ENCODE measurements around the gene RSRC1.

Gene RSRC1

GRCh38 chr3:158355623-158356588, 246.0 kb downstream of the RSRC1 start:
- no peak for TF ChIP-seq CTCF (IDR thresholded peaks at IDR 0.05; ENCODE audit: insufficient read depth, low read length, missing control alignments)
- DNase-seq (ENCODE audit: low read depth, low spot score), result no peak
- H3K4me3 ChIP-seq (ENCODE audit: low read depth, low read length), result no peak overlapping the region
- ChIA-PET POLR2A (no interaction called here), CTCF (interaction anchor here (1.3 kb wide), 1 partner anchor 78 kb away, joined by 4 read pairs; no protein-coding TSS in a partner anchor)

- DNase-seq (ENCODE audit: low read depth, low spot score), result no peak
- POLR2A ChIA-PET, result no interaction called here
- no peak overlapping the region for H3K4me3 ChIP-seq (ENCODE audit: low read depth, low read length)
- TF ChIP-seq CTCF (IDR thresholded peaks at IDR 0.05; ENCODE audit: insufficient read depth, low read length, missing control alignments), result no peak
- CTCF ChIA-PET, result interaction anchor here (0.7 kb wide), 1 partner anchor 9 kb away, joined by 3 read pairs; no protein-coding TSS in a partner anchor
These were observed 249.4 kb downstream of the RSRC1 start for GRCh38 chr3:158359339-158359738.

GRCh38 chr3:158360756-158361448, 251.0 kb downstream of the RSRC1 start:
- no peak for TF ChIP-seq CTCF (IDR thresholded peaks at IDR 0.05; ENCODE audit: insufficient read depth, low read length, missing control alignments)
- ChIA-PET CTCF (no interaction called here), POLR2A (no interaction called here)
- H3K4me3 ChIP-seq (ENCODE audit: low read depth, low read length), result no peak overlapping the region
- no peak for DNase-seq (ENCODE audit: low read depth, low spot score)

- no peak overlapping the region for H3K4me3 ChIP-seq (ENCODE audit: low read depth, low read length)
- ChIA-PET CTCF (interaction anchor here (0.6 kb wide), 1 partner anchor 9 kb away, joined by 3 read pairs; no protein-coding TSS in a partner anchor), POLR2A (no interaction called here)
- no peak for DNase-seq (ENCODE audit: low read depth, low spot score)
- TF ChIP-seq CTCF (IDR thresholded peaks at IDR 0.05; ENCODE audit: insufficient read depth, low read length, missing control alignments), result no peak
These were observed 258.4 kb downstream of the RSRC1 start for GRCh38 chr3:158368271-158368670.

- no peak for TF ChIP-seq CTCF (IDR thresholded peaks at IDR 0.05; ENCODE audit: insufficient read depth, low read length, missing control alignments)
- H3K4me3 ChIP-seq (ENCODE audit: low read depth, low read length), result no peak overlapping the region
- ChIA-PET POLR2A (no interaction called here), CTCF (no interaction called here)
- DNase-seq (ENCODE audit: low read depth, low spot score), result no peak
These were observed 259.4 kb downstream of the RSRC1 start for GRCh38 chr3:158369279-158369678.

- no peak for DNase-seq (ENCODE audit: low read depth, low spot score)
These were observed 269.6 kb downstream of the RSRC1 start for GRCh38 chr3:158379517-158379916.

More at GRCh38 chr3:158379517-158379916, 269.6 kb downstream of the RSRC1 start:
- TF ChIP-seq CTCF (IDR thresholded peaks at IDR 0.05; ENCODE audit: insufficient read depth, low read length, missing control alignments), result no peak
- CTCF ChIA-PET, result no interaction called here
- no peak overlapping the region for H3K4me3 ChIP-seq (ENCODE audit: low read depth, low read length)
- POLR2A ChIA-PET, result no interaction called here

All from AG04449 (cell line).